ENCODE results near the gene TMEM63C.
"Not testable (repeated sequence)": the region's sequence is repeated elsewhere in the genome, so short reads cannot be mapped to it uniquely, and the experiment has no call there.

TMEM63C gene

GRCh38 chr14:77157740-77158139 is 23.9 kb upstream of the TMEM63C start:
- no peak for DNase-seq

GRCh38 chr14:77158175-77158881 is 23.3 kb upstream of the TMEM63C start:
- DNase-seq = peak; percentile 24

DNA sequence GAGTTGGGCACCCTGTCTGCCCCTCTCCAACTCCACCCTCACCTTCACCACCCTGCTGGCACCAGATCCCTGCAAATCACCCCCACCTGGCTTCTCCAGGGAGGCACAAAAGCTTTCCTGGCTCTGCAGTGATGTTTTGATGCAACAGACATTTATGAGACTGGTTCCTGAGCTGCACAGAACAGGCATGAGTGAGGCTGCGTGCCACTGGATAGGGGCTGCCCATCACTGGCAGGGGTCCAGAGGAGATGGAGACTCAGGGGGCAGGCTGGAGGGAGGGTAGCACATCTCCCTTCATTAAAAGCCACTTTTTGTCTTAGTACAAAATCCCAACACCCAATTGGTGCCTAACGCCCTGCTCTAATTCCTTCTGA is 22.7 kb upstream of the TMEM63C start:
- DNase-seq = no peak

- DNase-seq = no peak
Observed at GRCh38 chr14:77161011-77161410, 20.6 kb upstream of the TMEM63C start.

DNA sequence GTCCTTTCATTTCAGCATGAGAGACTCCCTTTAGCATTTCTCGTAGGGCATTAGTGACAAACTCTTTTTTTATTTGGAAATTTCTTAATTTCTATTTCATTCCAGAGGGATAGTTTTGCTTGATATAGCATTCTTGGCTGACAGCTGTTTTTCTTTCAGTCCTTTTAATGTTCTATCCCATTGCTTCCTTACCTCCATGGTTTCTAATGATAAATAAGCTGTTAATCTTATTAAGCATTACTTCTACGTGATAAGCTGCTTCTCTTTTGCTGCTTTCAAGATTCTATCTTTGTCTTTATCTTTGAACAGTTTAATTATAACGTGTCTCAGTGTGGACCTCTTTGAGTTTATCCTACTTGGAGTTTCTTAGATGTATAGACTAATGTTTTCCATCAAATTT is 11.6 kb upstream of the TMEM63C start:
- no peak for DNase-seq

DNA sequence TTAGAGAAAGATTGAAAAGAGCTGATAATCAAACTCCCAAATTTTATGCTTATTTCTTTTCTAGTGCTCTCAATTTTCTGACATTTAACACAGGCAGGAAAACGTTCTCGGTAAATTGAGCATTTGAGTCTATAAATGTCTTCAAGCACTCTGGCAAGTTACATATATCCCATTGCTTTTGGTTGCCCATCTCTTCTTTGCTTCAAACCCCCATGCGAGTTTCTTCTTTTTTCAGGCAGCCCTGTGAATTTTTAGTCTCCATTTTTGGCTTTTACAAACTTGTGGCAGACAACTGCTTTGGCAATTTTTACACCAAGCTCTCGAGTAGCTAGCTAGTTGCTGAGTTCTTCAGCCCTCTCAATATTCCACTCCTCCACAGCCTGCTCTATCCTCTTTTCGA is 8.7 kb upstream of the TMEM63C start:
- DNase-seq = no peak

- not testable (repeated sequence) for DNase-seq
Observed at GRCh38 chr14:77173911-77174617, 7.5 kb upstream of the TMEM63C start.

DNA sequence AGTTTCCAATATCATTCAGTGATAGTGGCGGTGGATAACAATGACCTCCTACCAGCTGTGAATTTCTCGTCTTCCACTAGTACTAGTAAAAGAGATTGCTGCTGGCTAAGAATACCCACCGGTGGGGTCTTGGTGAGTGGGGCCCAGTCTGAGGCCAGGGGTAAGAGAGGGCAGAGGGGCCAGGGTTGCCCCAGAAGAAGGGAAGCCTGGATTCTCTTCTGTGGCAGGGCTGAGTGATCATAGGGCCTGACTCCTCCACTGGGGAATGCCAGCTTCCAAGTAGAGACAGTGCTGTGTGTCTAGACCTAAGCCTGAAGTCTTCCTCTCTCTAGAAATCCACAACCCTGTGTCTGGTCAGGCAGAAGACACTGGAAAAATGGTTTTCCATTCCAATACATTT is 5.8 kb upstream of the TMEM63C start:
- DNase-seq = no peak

DNA sequence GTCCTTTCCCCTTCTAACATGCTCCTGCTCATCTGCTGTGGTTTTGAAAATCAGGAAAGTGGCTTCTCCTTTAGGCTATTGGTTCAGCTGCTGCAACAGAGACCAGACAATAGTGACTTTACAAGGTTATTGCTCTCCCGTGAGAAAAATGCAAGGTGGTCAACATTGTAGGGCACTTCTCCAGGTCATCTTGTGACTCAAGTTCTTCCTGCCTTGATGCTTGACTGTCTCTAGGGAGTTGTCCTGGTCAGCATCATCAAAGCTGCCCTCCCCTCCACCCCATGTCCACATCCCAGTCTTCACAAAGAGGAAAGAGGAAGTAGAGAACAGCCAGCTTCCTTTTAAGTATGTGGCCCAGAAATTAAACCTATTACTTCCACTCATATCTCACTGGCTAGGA is 3.9 kb upstream of the TMEM63C start:
- peak; percentile 17 for DNase-seq

DNA sequence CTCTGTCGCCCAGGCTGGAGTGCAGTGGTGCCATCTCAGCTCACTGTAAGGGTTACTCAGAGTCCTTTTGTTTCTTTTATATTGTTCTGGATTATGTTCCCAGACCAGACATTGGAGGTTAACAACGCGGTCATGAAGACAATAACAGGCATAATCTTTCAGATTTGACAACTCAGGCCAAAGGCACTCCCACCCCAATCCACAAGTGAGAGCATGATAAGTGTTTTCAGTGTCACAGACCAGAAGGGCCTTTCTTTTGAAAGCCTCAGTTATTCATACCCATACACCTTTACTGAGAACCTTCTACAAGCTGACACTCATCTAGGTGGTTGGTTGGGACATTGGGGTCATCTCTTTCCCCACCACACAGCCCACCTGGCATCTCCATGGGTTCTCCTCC is 2.9 kb upstream of the TMEM63C start:
- peak; percentile 66 for DNase-seq

DNA sequence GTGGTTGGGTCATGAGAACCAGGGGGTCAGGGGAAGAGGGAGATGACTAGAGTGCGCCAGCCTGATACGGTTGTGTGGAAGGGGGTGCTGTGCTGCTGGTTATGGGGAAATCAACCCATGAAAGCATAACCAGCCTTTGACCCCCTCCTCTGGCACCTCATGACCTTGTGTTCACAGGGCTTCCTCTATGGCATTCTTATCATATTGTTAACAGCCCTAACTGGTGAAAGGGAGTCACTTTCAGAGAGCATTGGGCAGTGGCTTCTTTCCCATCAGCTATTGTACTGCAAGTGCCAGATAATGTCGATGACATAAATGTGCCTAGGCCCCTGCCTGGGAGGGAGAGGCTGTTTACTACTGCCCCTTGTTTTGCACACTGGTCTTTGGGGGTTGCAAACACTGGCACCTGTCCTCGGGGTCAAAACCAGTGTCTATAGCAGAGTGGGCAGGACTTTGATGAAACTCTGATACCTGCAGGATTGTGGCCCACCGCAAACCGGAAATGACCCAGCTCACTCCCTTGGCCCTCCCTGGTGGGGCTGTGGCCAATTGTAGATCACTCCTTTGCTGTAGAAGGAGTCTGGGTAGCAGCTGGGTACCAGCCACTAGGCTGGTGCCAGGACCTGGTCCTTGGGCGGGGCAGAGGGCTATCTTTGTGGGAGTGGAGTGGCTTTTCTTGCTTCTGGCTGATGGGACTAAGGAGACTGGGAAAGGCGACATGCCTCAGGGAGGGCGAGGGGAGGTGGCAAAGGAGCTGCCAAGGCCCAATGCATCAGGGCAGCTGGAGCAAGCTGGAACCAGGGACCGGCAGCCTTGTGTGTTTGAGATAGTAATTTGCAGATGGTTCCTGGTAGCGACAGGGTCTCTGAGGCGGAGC is 634 bp upstream of the TMEM63C start:
- peak; percentile 95 for DNase-seq

DNA sequence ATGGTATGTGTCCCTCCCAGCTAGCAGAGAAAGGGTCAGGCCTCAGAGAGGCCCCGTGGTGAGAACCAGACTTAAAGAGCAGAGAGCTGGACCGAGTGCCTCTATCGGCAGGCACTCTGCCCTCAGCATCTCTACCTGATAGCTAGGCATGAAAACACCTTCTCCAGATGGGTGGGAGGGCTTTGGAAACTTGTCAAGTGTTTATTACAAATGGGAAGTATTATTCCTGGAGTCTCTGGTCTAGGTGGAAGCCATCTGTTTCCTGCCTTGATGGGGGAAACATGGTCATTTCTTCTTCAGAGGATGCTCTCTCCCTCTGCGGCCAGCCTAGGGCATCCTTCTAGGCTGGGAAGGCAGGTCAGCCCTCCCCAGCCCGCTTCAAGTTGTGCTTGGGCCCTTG is 2.3 kb downstream of the TMEM63C start:
- DNase-seq = no peak

GRCh38 chr14:77184396-77185092 is 2.9 kb downstream of the TMEM63C start:
- no peak for DNase-seq

DNA sequence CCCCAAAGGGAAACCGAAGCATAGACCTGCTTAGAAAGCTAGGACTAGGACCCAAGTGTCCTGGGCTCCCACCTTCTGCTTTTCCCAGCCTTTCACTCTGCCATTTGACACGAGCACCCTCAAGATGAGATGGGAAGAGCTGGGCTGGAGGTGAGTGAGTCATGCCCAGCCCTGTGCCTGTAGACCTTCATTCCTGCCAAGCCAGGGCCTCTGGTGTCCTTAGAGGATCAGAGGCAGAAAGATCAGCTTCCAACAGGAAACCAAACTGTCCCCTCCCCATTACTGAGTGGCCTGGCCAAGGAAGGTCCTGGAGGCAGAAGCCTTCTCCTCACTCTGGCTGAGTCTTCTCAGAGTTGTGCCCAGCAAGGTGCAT is 3.5 kb downstream of the TMEM63C start:
- no peak for DNase-seq

- DNase-seq = no peak
Observed at GRCh38 chr14:77186911-77187648, 5.5 kb downstream of the TMEM63C start.

DNA sequence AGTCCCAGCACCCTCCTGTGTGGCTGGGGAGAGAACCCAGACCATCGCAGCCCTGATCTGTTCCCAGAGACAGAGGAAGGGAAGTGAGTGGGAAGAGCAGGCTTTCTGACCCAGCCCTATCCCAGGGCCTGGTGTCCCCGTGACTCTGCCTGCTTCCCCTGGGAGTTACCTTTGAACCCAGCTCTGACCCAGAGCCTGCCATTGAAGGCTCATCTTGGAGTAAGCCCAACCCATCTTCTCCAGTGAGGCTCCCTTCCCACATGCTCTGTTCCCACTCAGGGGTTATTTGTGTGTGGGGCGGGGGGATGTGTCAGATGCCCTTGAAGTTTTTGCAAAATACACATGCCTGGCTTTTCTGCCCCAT is 6.0 kb downstream of the TMEM63C start:
- DNase-seq = no peak

DNA sequence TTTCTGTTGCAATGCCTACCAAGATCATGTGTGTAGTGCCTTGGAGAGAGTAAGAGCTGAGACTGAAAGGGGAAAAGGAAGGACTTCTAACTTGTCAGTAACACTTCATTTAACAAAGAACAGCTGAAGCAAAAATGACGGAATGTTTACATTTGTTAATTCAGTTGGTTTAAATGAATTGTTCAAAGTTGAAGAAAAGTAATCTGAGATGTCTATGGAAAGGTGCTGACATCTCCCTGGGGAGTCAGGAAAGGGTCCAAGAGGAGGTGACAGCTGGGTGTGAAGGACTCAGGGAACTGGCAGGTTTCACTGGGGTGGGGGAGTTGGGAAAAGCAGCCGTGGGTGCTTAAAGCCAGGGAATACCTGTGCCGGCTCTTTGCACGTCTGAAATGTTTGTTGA is 7.9 kb downstream of the TMEM63C start:
- DNase-seq = no peak

DNA sequence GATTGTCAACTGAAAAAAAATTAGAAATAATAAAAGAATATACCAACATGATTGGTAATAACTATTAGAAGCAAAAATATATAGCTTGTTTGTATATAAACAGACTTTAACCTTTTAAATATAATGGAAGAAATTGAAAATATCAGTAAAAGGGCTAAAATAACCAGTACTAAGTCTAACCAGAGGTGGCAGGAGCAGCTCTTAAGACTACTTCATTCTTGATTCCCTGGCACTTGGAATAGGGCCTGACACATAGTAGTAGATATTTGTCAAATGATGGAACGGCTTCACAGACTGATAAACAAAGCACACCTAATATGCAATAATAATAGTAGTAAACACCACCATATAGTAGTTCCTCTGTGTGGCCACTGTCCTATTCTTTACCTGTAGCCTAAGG is 9.4 kb downstream of the TMEM63C start:
- no peak for DNase-seq

DNA sequence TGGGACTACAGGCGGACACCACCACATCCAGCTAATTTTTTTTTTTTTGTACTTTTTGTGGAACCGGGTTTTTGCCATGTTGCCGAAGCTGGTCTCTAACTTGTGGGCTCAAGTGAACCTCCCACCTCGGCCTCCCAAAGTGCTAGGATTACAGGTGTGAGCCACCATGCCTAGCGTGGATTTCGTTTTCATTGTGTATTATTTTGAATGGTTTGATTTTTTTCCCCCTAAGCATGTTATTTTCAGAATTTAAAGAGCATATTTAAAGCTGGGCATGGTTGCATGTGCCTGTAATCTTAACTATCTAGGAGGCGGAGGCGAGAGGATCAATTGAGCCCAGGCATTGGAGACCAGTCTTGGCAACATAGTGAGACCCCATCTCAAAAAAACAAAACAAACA is 13.1 kb downstream of the TMEM63C start:
- no peak for DNase-seq

GRCh38 chr14:77195766-77196165 is 14.2 kb downstream of the TMEM63C start:
- no peak for DNase-seq

DNA sequence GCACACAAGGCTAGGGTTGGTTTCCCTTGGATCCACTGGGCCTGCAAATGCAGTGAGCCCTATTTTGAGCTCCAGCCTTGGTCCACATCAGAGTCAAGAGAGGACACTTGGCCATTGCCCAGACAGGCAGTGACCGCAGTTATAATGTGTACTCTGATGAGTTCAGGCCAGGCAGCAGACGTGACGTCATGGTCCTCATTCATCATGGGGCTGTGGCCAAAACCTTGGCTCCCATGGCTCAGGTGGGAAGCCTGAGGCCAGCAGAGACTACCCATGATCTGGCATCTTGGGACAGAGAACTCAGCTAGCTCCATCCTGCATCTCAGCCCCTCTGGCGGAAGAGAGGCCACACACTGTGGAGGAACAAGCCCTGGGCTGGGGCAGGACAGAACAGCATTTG is 16.4 kb downstream of the TMEM63C start:
- no peak for DNase-seq

- DNase-seq = no peak
Observed at GRCh38 chr14:77198561-77198960, 17.0 kb downstream of the TMEM63C start.

GRCh38 chr14:77199590-77199989 is 18.0 kb downstream of the TMEM63C start:
- DNase-seq = no peak

Measured in hematopoietic multipotent progenitor cell treated with erythropoietin and hydrocortisone succinate and interleukin-3 and kit ligand, for 6 days (in vitro differentiated cells).